H1 (cell line): ENCODE measurements around the gene HDAC9.

Experiments used
- CEBPB ChIP-seq: IDR thresholded peaks from 2 replicates; pipeline ENCODE4 v1.6.1; 2012; ENCODE audit warnings: low read depth, low read length
- EZH2 ChIP-seq: fragments of 200-600 bp; sonication (generic); IDR thresholded peaks from 2 replicates; pipeline ENCODE4 v1.7.1; 2012; ENCODE audit warnings: low read depth, mild to moderate bottlenecking, moderate library complexity, low read length, inconsistent platforms; ENCODE audit not compliant: severe bottlenecking
- RAD21 ChIP-seq, 2 experiments: IDR thresholded peaks in 1 of 2; conservative IDR thresholded peaks in 1 of 2; 2 replicates each; pipeline ENCODE4 v1.6.1; 2011; ENCODE audit warnings: low read depth in 2 of 2, low read length in 2 of 2, improper control_type of control experiment in 1 of 2, inconsistent platforms in 1 of 2, mild to moderate bottlenecking in 1 of 2, moderate library complexity in 1 of 2
- SIN3A ChIP-seq, 2 experiments: IDR thresholded peaks in 1 of 2; conservative IDR thresholded peaks in 1 of 2; 2 replicates each; pipeline ENCODE4 v1.6.1; 2011 to 2012; ENCODE audit warnings: low read length in 2 of 2, improper control_type of control experiment in 1 of 2, low read depth in 1 of 2, mild to moderate bottlenecking in 1 of 2
- SIX5 ChIP-seq: IDR thresholded peaks from 2 replicates; pipeline ENCODE4 v1.6.1; 2011; ENCODE audit warnings: mild to moderate bottlenecking, low read depth, low read length
- SUZ12 ChIP-seq: fragments of 200-600 bp; sonication (generic); IDR thresholded peaks from 2 replicates; pipeline ENCODE4 v1.6.1; 2012; ENCODE audit warnings: mild to moderate bottlenecking, inconsistent platforms, low read length, moderate library complexity, mixed read lengths
- TF ChIP-seq, protein P1 (sequence below): IDR thresholded peaks from 2 replicates; pipeline ENCODE4 v1.6.1; 2011; ENCODE audit warnings: low read depth, mild to moderate bottlenecking, low read length; ENCODE audit not compliant: insufficient read depth
- TF ChIP-seq, protein P2 (sequence below), 3 experiments: IDR thresholded peaks; 1 replicate in 2 of 3; 2 replicates in 1 of 3; pipeline versions ENCODE4 v1.5.1 to v1.6.1; 2011; ENCODE audit warnings: low read length in 3 of 3, mild to moderate bottlenecking in 3 of 3, inconsistent platforms in 2 of 3, low read depth in 1 of 3, moderate library complexity in 1 of 3; ENCODE audit not compliant: insufficient read depth in 1 of 3; ENCODE audit errors: control extremely low read depth in 1 of 3

DNA sequence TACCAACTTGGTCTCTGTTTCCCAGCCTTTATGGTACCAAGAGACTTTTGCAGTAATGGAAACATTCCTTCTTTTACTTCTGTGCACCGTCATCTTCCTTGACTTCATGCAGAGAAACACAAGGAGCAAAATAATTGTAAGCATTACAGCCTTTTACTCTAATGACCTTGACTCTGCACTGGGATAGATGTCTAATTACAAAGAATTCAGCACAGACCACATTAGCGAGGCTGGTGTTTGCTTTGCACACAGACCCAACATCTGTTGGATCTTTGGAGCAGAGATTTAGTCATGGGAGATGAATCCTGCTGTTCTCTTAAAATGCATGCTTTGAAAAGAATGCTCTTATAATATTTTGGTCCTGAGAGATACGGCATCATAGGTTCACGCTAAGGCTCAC lies 360.2 kb downstream of the HDAC9 start:
- no peak for TF ChIP-seq CEBPB
- no peak for TF ChIP-seq SIX5
- TF ChIP-seq, protein P1, sequence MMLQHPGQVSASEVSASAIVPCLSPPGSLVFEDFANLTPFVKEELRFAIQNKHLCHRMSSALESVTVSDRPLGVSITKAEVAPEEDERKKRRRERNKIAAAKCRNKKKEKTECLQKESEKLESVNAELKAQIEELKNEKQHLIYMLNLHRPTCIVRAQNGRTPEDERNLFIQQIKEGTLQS = no peak
- TF ChIP-seq SIN3A (conservative IDR thresholded peaks at IDR 0.05 in 1 of 2, IDR thresholded peaks at IDR 0.05 in 1 of 2; ENCODE audit: low read depth in 1 of 2, low read length in 2 of 2) = no peak
- TF ChIP-seq, protein P2, sequence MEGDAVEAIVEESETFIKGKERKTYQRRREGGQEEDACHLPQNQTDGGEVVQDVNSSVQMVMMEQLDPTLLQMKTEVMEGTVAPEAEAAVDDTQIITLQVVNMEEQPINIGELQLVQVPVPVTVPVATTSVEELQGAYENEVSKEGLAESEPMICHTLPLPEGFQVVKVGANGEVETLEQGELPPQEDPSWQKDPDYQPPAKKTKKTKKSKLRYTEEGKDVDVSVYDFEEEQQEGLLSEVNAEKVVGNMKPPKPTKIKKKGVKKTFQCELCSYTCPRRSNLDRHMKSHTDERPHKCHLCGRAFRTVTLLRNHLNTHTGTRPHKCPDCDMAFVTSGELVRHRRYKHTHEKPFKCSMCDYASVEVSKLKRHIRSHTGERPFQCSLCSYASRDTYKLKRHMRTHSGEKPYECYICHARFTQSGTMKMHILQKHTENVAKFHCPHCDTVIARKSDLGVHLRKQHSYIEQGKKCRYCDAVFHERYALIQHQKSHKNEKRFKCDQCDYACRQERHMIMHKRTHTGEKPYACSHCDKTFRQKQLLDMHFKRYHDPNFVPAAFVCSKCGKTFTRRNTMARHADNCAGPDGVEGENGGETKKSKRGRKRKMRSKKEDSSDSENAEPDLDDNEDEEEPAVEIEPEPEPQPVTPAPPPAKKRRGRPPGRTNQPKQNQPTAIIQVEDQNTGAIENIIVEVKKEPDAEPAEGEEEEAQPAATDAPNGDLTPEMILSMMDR (IDR thresholded peaks at IDR 0.05; ENCODE audit: control extremely low read depth in 1 of 3, insufficient read depth in 1 of 3, low read depth in 1 of 3, low read length in 3 of 3) = no peak
- TF ChIP-seq EZH2 = no peak
- no peak for TF ChIP-seq SUZ12
- no peak for TF ChIP-seq RAD21 (IDR thresholded peaks at IDR 0.05 in 1 of 2, conservative IDR thresholded peaks at IDR 0.05 in 1 of 2; ENCODE audit: low read depth in 2 of 2, low read length in 2 of 2)
